Measurements from ENCODE around the gene EMC6. TPM values are rescaled to one million over a fixed set of nuclear protein-coding genes. Genes with fewer than 3 reads are reported as not detected.
A peak's percentile ranks its signal among the peaks of the same experiment; 100 is the strongest.

Gene EMC6
- total and polyA plus RNA-seq, 2 of the 13 experiments (the other 11 are each of a cell fraction or from before 2014, with no cell fraction given): 45.1 to 47.7 TPM

- no peak for TF ChIP-seq HNF1A (IDR thresholded peaks at IDR 0.05; ENCODE audit: low read depth)
- TF ChIP-seq HNF1A (CRISPR knock-in tag; IDR thresholded peaks at IDR 0.05; ENCODE audit: borderline replicate concordance): no peak
- no peak; the same call in 1 of the 2 replicates for TF ChIP-seq ZNF414 (CRISPR knock-in tag; IDR thresholded peaks at IDR 0.05)
- peak; percentile 84 for TF ChIP-seq SRY (CRISPR knock-in tag; IDR thresholded peaks at IDR 0.05)
- TF ChIP-seq MIXL1 (CRISPR knock-in tag; IDR thresholded peaks at IDR 0.05): no peak
- TF ChIP-seq HNRNPK (IDR thresholded peaks at IDR 0.05; ENCODE audit: low read depth, low read length, poor library complexity, severe bottlenecking): peak; percentile 51
- TF ChIP-seq BATF2 (CRISPR knock-in tag; IDR thresholded peaks at IDR 0.05): no peak
- 0 out of 2 replicates have a peak, but pooled peaks have one; percentile 50 for TF ChIP-seq ZNF329 (CRISPR knock-in tag; IDR thresholded peaks at IDR 0.05; ENCODE audit: low read depth)
- TF ChIP-seq ZBTB8A (CRISPR knock-in tag; IDR thresholded peaks at IDR 0.05; ENCODE audit: borderline replicate concordance, low read depth): no peak
- TF ChIP-seq ZNF710 (CRISPR knock-in tag; IDR thresholded peaks at IDR 0.05; ENCODE audit: borderline replicate concordance): peak; percentile 0; the same call in 1 of the 2 replicates
- peak; percentile 70; the same call in 1 of the 2 replicates for TF ChIP-seq AKAP8 (CRISPR knock-in tag; IDR thresholded peaks at IDR 0.05)
- no peak for TF ChIP-seq ARNTL (CRISPR knock-in tag; IDR thresholded peaks at IDR 0.05)
- TF ChIP-seq NFRKB (IDR thresholded peaks at IDR 0.05): no peak
- peak; percentile 90 for TF ChIP-seq ZFX (CRISPR knock-in tag; IDR thresholded peaks at IDR 0.05; ENCODE audit: low read depth)
- no peak for TF ChIP-seq CEBPG (CRISPR knock-in tag; IDR thresholded peaks at IDR 0.05)
- TF ChIP-seq TARDBP (CRISPR knock-in tag; IDR thresholded peaks at IDR 0.05): 0 out of 2 replicates have a peak, but pooled peaks have one; percentile 21
- TF ChIP-seq DZIP1 (CRISPR knock-in tag; IDR thresholded peaks at IDR 0.05): no peak; the same call in 1 of the 2 replicates
Measured at GRCh38 chr17:3668279-3669084, at the start of gene EMC6, which contains the start of gene TAX1BP3 (continued).

Measured in HepG2 (cell line).